Uterus (tissue), 2 donors: ENCODE results near the gene PSMD1.

Experiments used
- POLR2A ChIP-seq, 2 donors: fragments of 450-650 bp; IDR thresholded peaks; one replicate each; pipeline ENCODE4 v1.6.1; 2016; ENCODE audit warnings: antibody characterized with exemption in 2 of 2, mild to moderate bottlenecking in 1 of 2, moderate library complexity in 1 of 2
- TF ChIP-seq, protein P1 (sequence below), 4 experiments: fragments of 200-600 bp in 2 of 4; fragments of 450-650 bp in 2 of 4; sonication (generic) in 2 of 4; IDR thresholded peaks; one replicate each; pipeline ENCODE4 v1.5.1; 2016 to 2019; ENCODE audit warnings: antibody characterized with exemption in 4 of 4, mild to moderate bottlenecking in 2 of 4, moderate library complexity in 1 of 4

GRCh38 chr2:231186325-231186724 is 129.7 kb downstream of the PSMD1 start:
- TF ChIP-seq, protein P1, sequence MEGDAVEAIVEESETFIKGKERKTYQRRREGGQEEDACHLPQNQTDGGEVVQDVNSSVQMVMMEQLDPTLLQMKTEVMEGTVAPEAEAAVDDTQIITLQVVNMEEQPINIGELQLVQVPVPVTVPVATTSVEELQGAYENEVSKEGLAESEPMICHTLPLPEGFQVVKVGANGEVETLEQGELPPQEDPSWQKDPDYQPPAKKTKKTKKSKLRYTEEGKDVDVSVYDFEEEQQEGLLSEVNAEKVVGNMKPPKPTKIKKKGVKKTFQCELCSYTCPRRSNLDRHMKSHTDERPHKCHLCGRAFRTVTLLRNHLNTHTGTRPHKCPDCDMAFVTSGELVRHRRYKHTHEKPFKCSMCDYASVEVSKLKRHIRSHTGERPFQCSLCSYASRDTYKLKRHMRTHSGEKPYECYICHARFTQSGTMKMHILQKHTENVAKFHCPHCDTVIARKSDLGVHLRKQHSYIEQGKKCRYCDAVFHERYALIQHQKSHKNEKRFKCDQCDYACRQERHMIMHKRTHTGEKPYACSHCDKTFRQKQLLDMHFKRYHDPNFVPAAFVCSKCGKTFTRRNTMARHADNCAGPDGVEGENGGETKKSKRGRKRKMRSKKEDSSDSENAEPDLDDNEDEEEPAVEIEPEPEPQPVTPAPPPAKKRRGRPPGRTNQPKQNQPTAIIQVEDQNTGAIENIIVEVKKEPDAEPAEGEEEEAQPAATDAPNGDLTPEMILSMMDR (IDR thresholded peaks at IDR 0.05) = no peak
- no peak for TF ChIP-seq POLR2A (IDR thresholded peaks at IDR 0.05)
